Upper lobe of left lung (tissue), 4 donors: ENCODE results near the gene BLMH.

Experiments
- EP300 ChIP-seq, 4 donors: sonication (generic); formaldehyde crosslinking; IDR thresholded peaks; one replicate each; pipeline ENCODE4 v1.5.1; 2017; ENCODE audit warnings: antibody characterized with exemption in 4 of 4, control low read depth in 2 of 4
- POLR2AphosphoS5 ChIP-seq, 2 donors: sonication (generic); formaldehyde crosslinking; IDR thresholded peaks; one replicate each; pipeline ENCODE4 v1.5.1; 2017; ENCODE audit warnings: antibody characterized with exemption in 2 of 2
- TF ChIP-seq, protein P1 (sequence below), 6 experiments: fragments of 450-650 bp in 4 of 6; fragments of 200-600 bp in 2 of 6; sonication (generic) in 2 of 6; IDR thresholded peaks; one replicate each; pipeline ENCODE4 v1.5.1; 2016 to 2019; ENCODE audit warnings: antibody characterized with exemption in 6 of 6

DNA sequence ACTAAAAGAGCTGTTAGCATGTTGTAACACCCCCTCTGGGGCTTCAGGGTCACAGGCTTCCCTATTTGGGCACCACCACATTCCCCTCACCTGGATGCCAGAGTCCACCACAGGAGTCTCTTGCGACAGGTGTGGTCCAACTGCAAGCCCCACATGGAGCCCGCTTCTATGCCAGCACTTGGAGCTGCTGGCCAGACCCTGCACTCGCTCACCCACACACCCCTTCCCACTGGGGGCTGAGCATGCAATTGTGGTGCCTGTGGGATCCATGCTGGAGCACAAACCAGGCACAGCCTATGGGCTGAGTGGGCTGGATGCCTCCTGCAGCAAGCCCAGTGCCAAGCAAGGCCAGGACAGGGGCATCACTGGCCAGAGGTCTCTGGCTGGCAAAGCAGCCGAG lies 6.0 kb upstream of the BLMH start:
- TF ChIP-seq EP300 (IDR thresholded peaks at IDR 0.05) (no peak), POLR2AphosphoS5 (IDR thresholded peaks at IDR 0.05) (no peak)
- TF ChIP-seq, protein P1, sequence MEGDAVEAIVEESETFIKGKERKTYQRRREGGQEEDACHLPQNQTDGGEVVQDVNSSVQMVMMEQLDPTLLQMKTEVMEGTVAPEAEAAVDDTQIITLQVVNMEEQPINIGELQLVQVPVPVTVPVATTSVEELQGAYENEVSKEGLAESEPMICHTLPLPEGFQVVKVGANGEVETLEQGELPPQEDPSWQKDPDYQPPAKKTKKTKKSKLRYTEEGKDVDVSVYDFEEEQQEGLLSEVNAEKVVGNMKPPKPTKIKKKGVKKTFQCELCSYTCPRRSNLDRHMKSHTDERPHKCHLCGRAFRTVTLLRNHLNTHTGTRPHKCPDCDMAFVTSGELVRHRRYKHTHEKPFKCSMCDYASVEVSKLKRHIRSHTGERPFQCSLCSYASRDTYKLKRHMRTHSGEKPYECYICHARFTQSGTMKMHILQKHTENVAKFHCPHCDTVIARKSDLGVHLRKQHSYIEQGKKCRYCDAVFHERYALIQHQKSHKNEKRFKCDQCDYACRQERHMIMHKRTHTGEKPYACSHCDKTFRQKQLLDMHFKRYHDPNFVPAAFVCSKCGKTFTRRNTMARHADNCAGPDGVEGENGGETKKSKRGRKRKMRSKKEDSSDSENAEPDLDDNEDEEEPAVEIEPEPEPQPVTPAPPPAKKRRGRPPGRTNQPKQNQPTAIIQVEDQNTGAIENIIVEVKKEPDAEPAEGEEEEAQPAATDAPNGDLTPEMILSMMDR (IDR thresholded peaks at IDR 0.05), result no peak
